Kidney (tissue), 14 donors: Measurements from ENCODE around the gene CORO1C. TPM values are rescaled to one million over a fixed set of nuclear protein-coding genes. Genes with fewer than 3 reads are reported as not detected.

ENCODE experiments used
- DNase-seq, 5 donors: peaks; one replicate each; pipeline ENCODE4 v3.0.0-alpha.2; 2013 to 2020
- FAIRE-seq: peaks from 2 replicates; lab custom pipeline; 2012; peaks lifted over from hg19 to GRCh38; lab: Jason Lieb, UNC
- H3K27ac ChIP-seq, 2 donors: one replicate each; pipeline ENCODE4 v1.7.0; 2013; ENCODE audit warnings: low read depth in 2 of 2, low read length in 2 of 2, inconsistent platforms in 1 of 2
- H3K27me3 ChIP-seq: one replicate; pipeline ENCODE4 v1.7.1; 2013; ENCODE audit warnings: low read length, inconsistent platforms; ENCODE audit not compliant: control insufficient read depth, insufficient read depth
- H3K36me3 ChIP-seq, 3 donors: one replicate each; pipeline versions ENCODE4 v1.7.0 to v1.7.1; 2013; ENCODE audit warnings: low read length in 3 of 3, control low read depth in 1 of 3, inconsistent platforms in 1 of 3; ENCODE audit not compliant: insufficient read depth in 3 of 3, control insufficient read depth in 2 of 3
- H3K4me1 ChIP-seq, 3 donors: one replicate each; pipeline versions ENCODE4 v1.7.0 to v1.7.1; 2013; ENCODE audit warnings: low read length in 3 of 3, inconsistent platforms in 1 of 3, low read depth in 1 of 3; ENCODE audit not compliant: control insufficient read depth in 2 of 3, insufficient read depth in 2 of 3
- H3K4me3 ChIP-seq, 3 donors: one replicate each; pipeline versions ENCODE4 v1.7.0 to v1.8.1; 2013; ENCODE audit warnings: low read length in 3 of 3, control low read depth in 1 of 3, inconsistent platforms in 1 of 3
- H3K9ac ChIP-seq, 3 donors: one replicate each; pipeline versions ENCODE4 v1.7.0 to v1.7.1; 2013; ENCODE audit warnings: low read length in 3 of 3, control low read depth in 1 of 3, inconsistent platforms in 1 of 3
- H3K9me3 ChIP-seq, 3 donors: one replicate each; pipeline versions ENCODE4 v1.7.0 to v1.7.1; 2013; ENCODE audit warnings: low read length in 3 of 3, control low read depth in 1 of 3, inconsistent platforms in 1 of 3; ENCODE audit not compliant: control insufficient read depth in 2 of 3, insufficient read depth in 1 of 3
- CTCF ChIP-seq: IDR thresholded peaks from 3 replicates; pipeline ENCODE4 v1.5.1; 2012; ENCODE audit warnings: mild to moderate bottlenecking, moderate library complexity, borderline replicate concordance; ENCODE audit not compliant: insufficient read depth; ENCODE audit errors: extremely low read depth
- intact Hi-C: fragments of 100-400 bp; cut with DNase I; formaldehyde crosslinking; loops from one replicate; pipeline ENCODE4 v1.11.1; 2022
- polyA plus RNA-seq: library from polyadenylated mRNA; stranded (reverse); fragments of 350-450 nt; fragmentation: Illumina TruSeq; extraction: RNeasy Lipid Tissue Mini Kit (QIAGEN cat#74804); gene quantifications from one replicate; pipeline ENCODE4 v1.2.3, GENCODE V29; 2014; ENCODE audit warnings: low read depth, low replicate concordance; ENCODE audit not compliant: insufficient read depth
- total RNA-seq: library from RNA; stranded (reverse); fragmentation: NEBNext Ultra II Directional; extraction: Animal tissue kit (Norgen Biotek cat#: 25700); gene quantifications from one replicate; pipeline ENCODE4 v1.2.1, GENCODE V29; 2021
- donor health status: control.
- donor health status: control.
- donor health status: control.
- donor health status: control.
- donor health status: control.
- donor health status: DM: yes; HTN: yes; CAD: no.
- donor health status: Normal renal cell carcinoma (clear cell type).

CORO1C gene
- total and polyA plus RNA-seq, 2 donors from 2014 or later = 16.6 to 104 TPM

GRCh38 chr12:108597559-108598471 is 133.5 kb downstream of the CORO1C start, which contains the start of gene TMEM119:
TSS of gene TMEM119 (minus strand) at chr12:108598084. CDS start at chr12:108592383, 5,701 bp downstream.
- no peaks in the 10 kb centered on the region for H3K9me3 ChIP-seq
- no peaks in the 10 kb centered on the region for H3K4me1 ChIP-seq
- TF ChIP-seq CTCF = no peak
- DNase-seq (peak; percentile 62 to 87 (median 75)), FAIRE-seq (no peak)
- H3K4me3 ChIP-seq = peak within 1 kb of the TSS; percentile 8 to 93 (median 39)
- H3K9ac ChIP-seq = peak within 1 kb of the TSS in 1 of 3 donors; percentile 82
- intact Hi-C loops = no loop called here
- H3K27me3 ChIP-seq = no peaks in the 10 kb centered on the region
- no peaks in the 10 kb centered on the region for H3K36me3 ChIP-seq
- no peak within 1 kb of the TSS for H3K27ac ChIP-seq

- Histone ChIP-seq H3K27me3 (no peaks in the 10 kb centered on the region), H3K27ac (no peak overlapping the region), H3K9ac (peak overlapping the region in 2 of 3 donors; percentile 34 to 82), H3K4me3 (peak overlapping the region; percentile 8 to 93 (median 39)), H3K36me3 (no peaks in the 10 kb centered on the region), H3K4me1 (no peaks in the 10 kb centered on the region), H3K9me3 (no peaks in the 10 kb centered on the region)
- FAIRE-seq (no peak), DNase-seq (peak in 1 of 5 donors; percentile 57)
- intact Hi-C loops = no loop called here
- TF ChIP-seq CTCF = no peak
These were observed 134.3 kb downstream of the CORO1C start for GRCh38 chr12:108596854-108597558.

- H3K27ac ChIP-seq = peak overlapping the region; percentile 32 to 41
- no peaks in the 10 kb centered on the region for H3K9me3 ChIP-seq
- intact Hi-C loops = no loop called here
- no peaks in the 10 kb centered on the region for H3K27me3 ChIP-seq
- no peaks in the 10 kb centered on the region for H3K36me3 ChIP-seq
- FAIRE-seq = no peak
- DNase-seq = peak in 1 of 5 donors; percentile 49
- peak overlapping the region in 1 of 3 donors; percentile 56 for H3K4me3 ChIP-seq
- no peaks in the 10 kb centered on the region for H3K4me1 ChIP-seq
- H3K9ac ChIP-seq = peak overlapping the region in 2 of 3 donors; percentile 34 to 44
- TF ChIP-seq CTCF = no peak
These were observed 135.3 kb downstream of the CORO1C start for GRCh38 chr12:108595711-108596647.
